ENCODE results near the gene TOGARAM1.

The TOGARAM1 gene, protein sequence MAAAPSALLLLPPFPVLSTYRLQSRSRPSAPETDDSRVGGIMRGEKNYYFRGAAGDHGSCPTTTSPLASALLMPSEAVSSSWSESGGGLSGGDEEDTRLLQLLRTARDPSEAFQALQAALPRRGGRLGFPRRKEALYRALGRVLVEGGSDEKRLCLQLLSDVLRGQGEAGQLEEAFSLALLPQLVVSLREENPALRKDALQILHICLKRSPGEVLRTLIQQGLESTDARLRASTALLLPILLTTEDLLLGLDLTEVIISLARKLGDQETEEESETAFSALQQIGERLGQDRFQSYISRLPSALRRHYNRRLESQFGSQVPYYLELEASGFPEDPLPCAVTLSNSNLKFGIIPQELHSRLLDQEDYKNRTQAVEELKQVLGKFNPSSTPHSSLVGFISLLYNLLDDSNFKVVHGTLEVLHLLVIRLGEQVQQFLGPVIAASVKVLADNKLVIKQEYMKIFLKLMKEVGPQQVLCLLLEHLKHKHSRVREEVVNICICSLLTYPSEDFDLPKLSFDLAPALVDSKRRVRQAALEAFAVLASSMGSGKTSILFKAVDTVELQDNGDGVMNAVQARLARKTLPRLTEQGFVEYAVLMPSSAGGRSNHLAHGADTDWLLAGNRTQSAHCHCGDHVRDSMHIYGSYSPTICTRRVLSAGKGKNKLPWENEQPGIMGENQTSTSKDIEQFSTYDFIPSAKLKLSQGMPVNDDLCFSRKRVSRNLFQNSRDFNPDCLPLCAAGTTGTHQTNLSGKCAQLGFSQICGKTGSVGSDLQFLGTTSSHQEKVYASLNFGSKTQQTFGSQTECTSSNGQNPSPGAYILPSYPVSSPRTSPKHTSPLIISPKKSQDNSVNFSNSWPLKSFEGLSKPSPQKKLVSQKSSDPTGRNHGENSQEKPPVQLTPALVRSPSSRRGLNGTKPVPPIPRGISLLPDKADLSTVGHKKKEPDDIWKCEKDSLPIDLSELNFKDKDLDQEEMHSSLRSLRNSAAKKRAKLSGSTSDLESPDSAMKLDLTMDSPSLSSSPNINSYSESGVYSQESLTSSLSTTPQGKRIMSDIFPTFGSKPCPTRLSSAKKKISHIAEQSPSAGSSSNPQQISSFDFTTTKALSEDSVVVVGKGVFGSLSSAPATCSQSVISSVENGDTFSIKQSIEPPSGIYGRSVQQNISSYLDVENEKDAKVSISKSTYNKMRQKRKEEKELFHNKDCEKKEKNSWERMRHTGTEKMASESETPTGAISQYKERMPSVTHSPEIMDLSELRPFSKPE (N-terminal part only)

DNA sequence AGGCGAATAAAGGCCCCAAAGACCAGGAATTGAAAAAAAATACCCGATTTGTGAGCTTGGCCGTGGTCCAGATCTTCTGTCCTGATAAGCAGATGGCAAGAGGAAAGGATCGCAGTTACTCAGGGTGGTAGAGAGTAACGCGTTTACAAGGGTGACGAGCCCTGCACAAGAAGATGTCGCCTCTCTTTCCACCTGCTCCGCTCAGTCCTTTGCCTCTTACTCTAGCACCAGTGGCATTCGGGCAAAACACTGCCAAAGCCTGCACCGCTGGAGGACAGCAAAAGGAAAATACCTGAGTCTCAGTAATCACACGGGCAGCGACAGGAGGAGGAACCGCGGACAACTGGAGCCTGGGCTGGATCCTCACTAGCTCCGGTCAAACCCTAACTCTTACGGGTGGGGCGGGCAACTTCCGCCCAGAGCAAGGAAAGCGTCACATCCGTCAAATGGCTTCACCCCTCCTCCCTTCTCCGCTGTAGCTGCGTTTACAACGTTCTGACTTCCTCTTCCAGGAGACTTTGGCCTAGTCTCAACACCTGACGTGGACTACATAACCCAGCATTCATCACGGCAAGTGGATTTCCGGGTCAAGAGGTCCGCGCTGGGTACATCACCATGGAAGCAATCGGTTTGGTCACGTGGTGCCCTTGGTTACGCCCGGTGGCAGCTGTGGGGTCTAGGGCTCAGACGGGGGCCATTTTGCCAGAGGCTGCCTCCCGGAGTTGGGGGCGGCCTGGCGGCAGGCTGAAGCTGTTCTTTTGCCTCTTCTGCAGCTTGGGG, at the start of gene TOGARAM1, which contains the start of gene KLHL28:
TOGARAM1 (plus strand) TSS at position 637 of the 780 bp plus-strand sequence. CDS start 232 bp downstream, outside the sequence.
KLHL28 (minus strand) TSS at position 394 of the 780 bp plus-strand sequence. CDS start 16,019 bp downstream, outside the sequence.
- DNase-seq, result peak; percentile 92 to 94

DNA sequence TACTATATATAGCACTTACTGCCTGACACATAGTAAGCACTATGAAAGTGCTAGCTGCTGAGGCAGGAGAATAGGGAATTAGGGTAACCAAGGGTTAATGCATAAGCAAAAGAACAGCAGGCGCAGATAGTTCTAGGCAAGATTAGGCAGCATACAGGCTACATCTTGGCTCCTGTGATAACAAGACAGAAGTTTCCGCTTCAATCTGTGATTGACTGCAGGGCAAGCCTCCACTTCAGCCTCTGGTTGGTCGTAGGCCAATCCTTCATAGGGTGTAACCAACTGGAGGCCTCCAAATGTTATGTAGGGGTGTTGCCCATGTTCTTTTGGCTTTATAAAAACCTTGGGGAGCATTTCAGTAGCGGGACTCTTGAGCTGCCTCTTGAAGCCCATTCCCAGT, 47.1 kb upstream of the TOGARAM1 start:
- DNase-seq, result no peak

DNA sequence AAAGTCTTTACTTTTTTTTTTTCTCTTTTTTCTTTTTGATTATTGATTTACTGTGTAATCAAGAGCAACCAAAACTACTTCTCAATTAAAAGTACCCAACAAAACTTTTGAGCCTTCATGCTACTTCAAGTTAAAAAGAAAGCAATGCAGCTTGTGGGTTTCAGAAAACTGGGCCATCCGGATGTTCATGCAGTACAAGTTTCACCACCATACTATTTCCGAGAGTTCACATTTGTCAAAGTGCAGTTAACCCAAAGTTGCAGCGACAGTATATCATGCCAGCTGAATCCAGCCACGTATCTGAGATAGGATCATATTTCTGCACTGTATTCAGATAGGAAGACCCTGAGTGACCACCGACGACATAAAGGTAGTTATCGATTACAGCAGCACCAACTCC, 33.2 kb upstream of the TOGARAM1 start:
- no peak for DNase-seq

DNA sequence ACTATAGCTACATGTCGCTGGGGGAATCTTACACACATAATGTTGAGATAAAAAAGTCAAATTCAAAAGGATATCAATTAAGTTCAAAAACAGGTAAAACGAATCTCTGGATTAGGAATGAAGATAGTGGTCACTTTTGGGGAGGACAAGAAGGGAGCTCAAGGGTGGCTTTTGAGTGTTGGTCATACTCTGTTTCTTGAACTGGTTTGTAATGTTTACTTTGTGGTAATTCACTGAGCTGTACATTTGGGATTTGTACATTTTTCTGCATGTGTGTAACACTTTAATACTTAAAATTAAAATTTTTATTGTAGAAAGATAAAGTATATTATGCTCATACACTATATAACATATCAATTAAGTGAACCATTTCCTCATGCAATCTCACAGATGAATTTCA, 26.8 kb upstream of the TOGARAM1 start:
- no peak for DNase-seq

DNA sequence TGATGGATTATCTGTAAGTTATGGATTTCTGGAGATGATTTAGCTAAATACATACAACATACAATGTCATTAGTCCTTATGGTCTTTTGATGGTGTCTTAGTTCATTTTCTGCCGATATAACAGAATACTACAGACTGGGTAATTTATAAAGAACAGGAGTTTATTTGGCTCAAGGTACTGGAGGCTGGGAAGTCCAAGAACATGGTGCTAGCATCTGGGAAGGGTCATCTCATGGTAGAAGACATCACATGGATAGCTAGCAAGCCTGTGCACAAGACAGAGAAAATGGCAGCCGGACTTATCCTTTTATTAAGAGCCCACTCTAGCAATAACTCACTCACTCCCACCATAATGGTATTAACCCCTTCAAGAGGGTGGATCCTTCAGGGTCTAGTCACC, 24.4 kb upstream of the TOGARAM1 start:
- DNase-seq, result no peak

DNA sequence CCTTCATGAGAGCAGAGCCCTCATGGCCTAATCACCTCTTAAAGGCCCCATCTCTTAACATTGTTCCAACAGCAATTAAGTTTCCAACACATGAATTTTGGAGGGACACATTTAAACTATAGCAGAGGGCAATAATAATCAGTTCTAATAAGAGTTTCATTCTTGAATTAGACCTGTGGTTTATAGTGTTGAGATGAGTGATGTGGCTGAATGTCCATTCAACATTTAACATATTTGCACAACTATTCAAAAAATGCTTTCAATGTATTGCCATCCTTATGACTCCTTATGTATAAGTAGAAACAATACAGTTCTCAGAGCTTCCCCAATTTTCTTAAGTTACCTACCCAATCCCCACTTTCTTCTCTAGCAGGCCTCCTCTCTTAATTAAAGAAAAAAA, 21.8 kb upstream of the TOGARAM1 start:
- no peak for DNase-seq

DNA sequence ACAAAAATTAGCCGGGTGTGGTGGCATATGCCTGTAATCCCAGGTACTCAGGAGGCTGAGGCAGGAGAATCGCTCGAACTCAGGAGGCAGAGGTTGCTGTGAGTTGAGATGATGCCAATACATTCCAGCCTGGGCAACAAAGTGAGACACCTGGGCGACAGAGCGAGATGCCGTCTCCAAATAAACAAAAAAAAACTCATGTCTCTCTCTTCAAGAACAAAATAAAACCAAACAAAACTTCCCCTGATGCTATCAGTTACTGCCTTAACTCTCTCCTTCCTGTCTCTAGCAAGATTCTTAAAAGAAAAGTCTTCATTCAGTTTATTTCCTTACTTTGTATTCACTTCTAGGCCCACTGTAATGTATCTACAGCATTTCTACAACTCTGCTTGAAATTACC, 21.0 kb upstream of the TOGARAM1 start:
- no peak for DNase-seq

DNA sequence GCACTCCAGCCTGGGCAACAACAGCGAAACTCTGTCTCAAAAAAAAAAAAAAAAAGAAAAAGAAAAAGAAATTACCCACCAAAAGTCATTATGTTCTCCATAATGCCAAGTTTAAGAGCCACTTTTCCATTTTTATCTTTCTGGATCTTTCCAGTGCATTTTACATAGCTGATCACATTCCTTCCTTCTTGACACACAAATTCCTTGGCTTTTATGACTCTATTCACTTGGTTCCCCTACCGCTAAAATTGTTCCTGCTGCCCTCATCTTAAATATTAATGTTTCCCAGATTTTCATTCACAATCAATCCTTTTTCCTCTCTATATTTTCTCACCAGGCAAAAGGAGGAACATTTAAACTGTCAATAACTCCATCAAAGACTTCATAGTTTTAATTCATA, 20.4 kb upstream of the TOGARAM1 start:
- no peak for DNase-seq

DNA sequence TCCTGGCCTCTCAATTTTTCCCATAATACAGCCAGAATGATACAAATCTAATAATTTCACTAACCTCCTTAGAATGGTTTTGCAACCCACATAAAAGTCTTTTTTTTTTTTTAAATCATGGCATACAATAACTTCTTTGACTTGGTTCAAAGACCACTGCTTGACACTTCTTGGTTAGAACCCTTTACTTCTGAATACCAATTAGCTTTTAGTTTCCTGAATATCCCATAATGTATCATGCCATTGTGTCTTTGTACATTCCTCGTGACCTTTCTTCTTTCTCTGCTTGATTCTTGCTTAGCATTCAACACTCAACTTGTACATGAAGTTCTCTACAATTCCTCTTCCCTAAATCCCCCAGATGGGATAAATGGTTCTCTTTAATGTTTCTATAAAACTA, 19.6 kb upstream of the TOGARAM1 start:
- no peak for DNase-seq

DNA sequence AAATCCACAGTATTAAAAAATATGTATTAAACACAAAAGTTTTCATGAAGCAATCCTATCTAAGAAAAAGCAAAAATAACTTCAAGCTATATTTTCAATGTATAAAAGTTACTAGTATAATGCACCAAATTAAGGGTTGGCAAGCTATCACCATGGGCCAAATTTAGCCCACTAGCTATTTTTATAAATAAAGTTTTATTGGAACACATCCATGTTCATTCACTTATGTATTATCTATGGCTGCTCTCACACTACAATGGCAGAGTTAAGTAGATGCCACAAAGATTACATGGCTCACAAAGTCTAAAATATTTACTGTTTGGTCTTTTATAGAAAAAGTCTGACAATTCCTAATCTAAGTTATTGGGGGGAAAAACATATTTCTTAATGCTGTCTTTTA, 17.9 kb upstream of the TOGARAM1 start:
- no peak for DNase-seq

DNA sequence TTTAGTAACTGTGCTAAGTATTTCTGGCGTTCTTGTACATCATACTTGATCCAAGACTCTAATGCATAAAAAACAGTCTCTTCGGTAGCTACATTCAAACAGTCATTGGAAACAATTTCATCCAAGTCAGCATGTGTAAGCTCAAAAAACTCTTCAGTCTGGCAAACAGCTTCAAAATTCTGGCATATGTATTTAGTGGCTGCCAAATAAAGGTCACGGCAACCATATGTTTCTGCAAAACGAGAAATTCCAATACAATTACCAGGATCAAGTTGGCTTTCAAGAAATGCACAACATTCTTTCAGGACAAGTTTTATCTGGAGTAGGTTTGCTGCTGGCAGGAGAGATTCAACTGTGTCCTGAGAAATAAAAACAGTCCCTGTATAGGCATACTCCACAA, 16.7 kb upstream of the TOGARAM1 start:
- DNase-seq, result no peak

DNA sequence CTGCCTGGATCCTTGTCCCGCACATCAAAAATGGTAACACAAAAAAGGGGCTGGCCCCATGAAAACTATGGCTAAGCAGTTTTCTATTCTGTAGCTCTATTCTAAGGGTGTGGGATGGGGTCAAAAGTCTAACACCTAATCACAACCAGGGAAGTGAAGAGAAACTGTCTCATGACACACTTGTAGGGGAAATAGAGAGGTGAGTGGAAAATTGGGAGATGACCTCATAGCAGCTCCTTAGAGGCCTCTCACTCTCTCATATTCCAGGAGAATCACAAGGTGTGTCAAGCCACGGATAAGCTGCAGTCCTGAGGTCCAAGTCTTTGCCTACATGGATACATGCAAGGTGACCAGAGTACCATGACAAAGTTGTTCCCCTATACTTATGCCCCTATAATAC, 10.9 kb upstream of the TOGARAM1 start:
- no peak for DNase-seq

DNA sequence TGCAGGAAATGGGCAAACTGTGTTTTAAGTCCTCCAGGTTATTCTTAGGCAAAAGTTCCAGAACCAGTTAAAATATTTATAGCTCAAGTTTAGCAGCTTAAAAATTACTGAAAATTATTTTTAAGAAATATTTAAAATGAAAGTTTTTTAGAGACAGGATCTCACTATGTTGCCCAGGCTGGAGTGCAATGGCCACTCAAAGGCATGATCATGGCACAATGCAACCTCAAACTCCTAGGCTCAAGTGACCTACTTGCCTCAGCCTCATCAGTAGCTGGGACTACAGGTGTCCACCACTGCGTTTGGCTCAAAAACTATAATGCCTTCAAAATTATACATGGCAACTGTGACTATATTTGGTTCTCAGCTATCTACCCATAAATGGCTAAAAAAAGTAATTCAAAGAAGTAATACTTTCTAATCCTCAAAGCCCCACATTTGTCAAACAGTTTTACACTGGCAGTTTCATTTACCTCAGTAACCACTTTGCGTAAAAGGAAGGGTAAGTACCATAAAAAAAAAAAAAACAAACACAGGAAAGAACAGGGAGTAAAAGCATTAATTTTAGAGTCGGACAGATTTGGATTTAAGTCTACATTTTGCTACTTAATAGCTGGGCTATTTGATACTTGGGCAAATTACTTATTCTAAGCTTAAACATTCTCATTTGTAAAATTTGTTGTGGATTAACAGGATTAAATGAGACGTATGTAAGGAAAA, 9.4 kb upstream of the TOGARAM1 start:
- DNase-seq, result no peak

DNA sequence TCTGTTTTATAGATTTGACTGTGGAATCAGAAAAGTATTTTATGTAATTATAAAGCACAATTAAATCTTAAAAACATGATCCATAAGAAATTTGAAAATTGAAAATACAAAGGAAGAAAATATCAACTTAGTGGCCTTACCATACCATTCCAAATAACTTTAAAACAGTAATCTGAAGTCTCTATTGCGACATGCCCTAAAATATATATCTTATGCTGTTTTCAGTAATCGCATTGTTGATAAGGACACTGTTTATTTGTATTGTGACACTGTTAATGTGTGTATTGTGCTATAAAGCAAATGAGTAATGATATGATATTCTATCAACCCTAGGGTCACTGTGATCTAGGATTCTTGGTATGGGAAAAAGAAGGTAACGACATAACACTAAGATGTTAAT, 7.2 kb upstream of the TOGARAM1 start:
- DNase-seq, result no peak

DNA sequence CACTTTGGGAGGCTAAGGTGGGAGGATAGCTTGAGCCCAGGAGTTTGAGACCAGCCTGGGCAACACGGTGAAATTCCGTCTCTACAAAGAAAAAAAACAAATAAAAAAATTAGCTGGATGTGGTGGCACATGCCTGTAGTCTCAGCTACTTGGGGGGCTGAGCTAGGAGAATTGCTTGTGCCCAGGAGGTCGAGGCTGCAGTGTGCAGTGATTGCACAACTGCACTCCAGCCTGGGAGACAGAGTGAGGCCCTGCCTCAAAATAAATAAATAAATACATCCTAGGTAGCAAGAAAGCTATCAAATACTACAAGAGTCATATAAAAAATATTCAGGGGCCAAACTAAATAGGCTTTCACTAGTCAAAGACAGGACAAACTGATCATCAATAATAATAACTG, 6.5 kb upstream of the TOGARAM1 start:
- DNase-seq, result no peak

DNA sequence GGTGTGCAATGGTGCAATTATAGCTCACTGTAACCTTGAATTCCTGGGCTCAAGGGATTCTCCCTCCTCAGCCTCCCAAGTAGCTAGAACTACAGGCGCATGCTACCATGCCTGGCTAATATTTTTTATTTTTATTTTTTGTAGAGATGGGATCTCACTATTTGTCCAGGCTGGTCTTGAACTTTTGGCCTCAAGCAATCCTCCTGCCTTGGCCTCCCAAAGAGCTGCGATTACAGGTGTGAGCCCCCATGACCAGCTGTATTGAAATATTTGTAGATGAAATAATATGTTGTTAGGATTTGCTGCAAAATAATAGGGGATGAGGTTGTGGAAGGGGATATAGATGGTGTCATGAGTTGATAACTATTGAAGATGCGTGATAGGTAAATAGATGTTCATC, 5.1 kb upstream of the TOGARAM1 start:
- no peak for DNase-seq

DNA sequence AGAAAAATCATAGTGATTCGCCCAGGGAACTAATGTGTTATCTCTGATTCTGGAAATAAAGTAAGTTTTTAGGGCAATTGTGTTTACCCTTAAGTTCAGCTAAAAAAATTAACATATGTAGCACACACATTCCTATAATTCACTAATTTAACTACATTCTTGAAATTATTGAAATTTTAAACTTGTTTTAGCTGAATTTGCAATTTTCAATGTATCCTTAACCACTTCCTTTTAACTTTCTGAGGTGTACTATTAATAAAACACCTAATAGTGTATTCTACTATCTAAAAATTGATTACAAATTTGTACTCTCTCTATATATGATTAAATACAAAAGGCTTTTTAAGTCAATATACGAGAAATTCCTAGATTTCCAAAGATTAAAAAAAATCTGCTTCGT, 2.5 kb upstream of the TOGARAM1 start:
- no peak for DNase-seq

DNA sequence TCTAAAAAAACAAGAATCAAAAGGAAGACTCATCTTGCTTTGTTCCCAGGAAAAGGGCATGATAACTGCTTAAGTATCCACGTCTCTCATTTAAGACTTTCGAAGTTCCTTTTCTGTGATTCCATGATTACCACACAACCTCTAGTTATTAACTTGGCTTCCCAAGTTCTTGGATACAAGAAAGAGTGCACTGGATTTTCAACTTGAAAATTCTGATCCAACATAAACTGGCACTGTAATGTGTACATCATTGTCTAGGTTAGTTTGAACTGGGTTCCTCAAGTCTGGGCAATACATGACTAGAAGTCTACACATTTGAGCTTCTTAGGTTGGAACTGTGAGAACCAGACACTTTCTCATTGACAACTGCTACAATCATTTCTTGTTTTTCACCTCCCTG, 1.8 kb upstream of the TOGARAM1 start:
- DNase-seq, result no peak

DNA sequence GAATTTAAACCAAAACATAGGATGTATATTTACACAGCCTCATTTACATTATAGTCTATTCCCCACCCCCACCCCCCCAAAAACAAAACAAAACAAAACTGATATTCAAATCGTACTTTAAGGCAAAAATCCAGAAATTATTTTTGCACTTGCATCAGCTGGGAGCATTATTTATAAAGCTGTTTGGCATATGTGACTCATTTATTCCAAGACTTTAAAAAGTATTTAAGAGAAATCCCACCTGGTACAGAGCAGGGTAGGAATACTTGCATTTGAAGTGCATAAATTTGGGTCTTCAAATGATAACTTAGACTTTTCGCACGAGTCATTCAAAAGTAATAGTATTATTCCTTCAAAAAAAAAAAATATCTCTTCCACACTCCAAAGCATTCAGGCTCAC, 1.3 kb upstream of the TOGARAM1 start:
- DNase-seq, result no peak

DNA sequence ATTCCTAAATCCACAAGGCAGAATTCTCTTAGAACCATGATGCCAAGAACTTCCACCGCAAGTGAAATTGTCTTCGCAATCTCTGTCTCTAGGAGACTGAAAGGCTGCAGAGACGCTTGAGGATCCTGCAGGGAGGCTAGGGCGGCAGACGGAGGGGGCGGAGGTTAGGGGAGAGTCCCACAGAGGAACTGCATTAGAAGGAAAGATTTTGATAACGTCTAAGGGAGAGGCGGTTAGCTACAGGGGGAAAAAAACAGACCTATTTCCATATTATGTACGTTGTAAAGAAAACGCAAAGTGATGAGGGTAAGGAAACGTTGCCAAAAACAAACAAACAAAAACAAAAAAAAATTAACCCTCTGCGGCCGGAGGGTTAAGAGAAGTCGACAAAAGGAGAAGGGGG, 838 bp upstream of the TOGARAM1 start:
- peak; percentile 60 to 71 for DNase-seq

DNA sequence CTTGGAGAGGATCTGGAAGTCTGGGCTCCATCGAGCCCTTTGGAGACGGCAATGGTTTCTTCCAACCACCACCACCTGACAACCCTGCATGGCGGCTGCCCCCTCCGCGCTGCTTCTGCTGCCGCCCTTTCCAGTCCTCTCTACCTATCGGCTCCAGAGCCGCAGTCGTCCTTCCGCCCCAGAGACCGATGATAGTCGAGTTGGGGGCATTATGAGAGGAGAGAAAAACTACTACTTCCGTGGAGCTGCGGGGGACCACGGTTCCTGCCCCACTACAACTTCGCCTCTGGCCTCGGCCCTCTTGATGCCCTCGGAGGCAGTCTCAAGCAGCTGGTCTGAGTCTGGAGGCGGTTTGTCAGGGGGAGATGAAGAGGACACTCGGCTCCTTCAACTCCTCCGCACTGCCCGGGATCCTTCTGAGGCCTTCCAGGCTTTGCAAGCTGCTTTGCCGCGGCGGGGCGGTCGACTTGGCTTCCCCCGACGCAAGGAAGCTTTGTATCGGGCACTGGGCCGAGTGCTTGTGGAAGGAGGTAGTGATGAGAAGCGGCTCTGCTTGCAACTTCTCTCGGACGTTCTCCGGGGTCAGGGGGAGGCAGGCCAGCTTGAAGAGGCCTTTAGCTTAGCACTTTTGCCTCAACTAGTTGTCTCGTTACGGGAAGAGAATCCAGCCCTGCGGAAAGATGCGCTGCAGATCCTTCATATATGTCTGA, 499 bp downstream of the TOGARAM1 start:
- no peak for DNase-seq
